M059J (cell line): ENCODE results near the gene CHMP2A. TPM values are rescaled to one million over a fixed set of nuclear protein-coding genes. Genes with fewer than 3 reads are reported as not detected.

ENCODE experiments used
- DNase-seq: peaks from one replicate; pipeline ENCODE4 v3.0.0-alpha.2; 2012; ENCODE audit warnings: low read depth
- total RNA-seq: library from RNA; depleted of rRNA; stranded (reverse); fragments of >200 nt; shearing (Covaris generic); gene quantifications from 2 replicates; pipeline ENCODE4 v1.2.3, GENCODE V29; 2014

Gene CHMP2A
- total RNA-seq, 1 experiment from 2014 or later, result 136 TPM

DNA sequence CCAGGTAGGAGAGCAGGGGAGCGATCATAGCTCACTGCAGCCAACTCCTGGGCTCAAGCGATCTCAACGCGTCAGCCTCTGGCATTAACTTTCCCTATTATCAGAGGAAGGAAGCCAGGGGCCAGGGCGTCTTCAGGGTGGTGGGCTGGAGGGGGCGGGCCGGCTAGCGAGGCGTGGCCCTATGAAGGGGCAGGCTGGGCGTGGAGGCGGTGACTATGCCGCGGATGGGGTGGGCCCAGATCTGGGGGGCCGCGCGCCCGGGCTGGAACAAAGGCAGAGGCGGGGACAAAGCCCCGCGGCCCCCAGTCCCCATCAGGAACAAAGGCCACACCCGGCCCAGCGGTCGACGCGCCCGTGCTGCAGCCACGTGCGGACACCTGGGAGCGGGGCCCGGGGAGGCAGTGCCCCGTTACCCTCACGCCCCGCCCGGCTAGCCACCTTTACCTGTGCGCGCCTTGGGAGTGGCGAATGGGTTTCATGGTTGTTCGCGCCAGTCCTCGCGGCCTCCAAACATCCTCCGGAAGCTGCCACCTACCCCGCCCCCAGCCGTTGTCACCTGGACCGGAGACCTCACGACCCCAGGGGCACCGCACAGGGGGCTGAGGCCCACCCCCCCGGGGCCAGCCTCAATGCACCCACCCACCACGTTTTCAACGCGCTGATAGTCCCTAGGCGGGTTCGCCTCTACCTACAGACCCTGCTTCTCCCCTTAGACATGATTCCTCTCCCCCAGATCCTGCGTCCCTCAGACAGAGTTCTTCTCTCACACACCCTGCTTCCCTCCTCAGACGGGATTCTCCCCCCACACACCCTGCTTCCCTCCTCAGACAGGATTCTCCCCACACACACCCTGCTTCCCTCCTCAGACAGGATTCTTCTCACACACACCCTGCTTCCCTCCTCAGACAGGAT, 16.4 kb downstream of the CHMP2A start:
- no peak for DNase-seq

DNA sequence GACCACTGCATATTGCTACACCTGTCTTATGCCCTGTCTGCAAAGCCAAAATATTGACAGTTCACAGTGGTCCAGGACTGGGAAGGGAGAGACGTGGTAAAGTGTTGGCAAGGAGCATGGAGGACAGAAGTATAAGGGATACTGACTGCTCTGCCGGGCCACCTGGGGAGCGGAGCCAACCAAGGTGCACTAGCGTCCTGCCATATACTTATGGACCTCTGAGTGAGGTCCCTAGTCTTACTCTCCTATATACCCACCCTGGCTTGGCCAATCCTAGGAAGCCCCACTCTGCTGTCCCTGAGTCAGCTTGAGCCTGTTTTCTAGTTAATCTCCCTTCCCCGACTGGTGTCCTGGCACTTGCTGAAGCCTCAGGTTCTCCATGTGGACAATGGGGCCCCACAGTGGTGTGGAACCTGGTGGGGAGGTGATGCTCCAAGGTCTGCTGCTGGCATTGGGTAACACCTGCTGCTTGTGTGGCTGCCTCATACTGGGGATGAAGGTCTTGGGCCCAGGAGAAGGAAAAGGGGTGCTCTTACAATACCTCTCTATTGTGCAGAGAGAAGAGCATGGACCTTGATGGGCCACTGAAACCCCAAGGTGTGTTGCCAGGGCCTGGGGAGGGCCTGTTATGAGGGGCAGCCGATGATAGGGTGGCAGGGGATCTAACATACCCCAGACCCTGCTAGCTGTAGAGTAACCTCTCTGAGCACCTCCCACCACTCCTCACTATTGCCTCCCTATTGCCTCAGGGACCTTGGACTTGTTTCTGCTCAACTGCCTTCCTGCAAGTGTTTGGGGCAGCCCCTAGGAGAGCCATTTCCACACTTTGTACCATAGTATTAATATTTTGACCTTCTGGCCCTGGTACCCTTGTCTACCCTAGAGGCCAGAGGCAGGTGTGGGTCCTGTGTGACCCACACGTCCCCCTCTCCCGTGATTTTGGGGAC, 17.8 kb downstream of the CHMP2A start:
- no peak for DNase-seq

DNA sequence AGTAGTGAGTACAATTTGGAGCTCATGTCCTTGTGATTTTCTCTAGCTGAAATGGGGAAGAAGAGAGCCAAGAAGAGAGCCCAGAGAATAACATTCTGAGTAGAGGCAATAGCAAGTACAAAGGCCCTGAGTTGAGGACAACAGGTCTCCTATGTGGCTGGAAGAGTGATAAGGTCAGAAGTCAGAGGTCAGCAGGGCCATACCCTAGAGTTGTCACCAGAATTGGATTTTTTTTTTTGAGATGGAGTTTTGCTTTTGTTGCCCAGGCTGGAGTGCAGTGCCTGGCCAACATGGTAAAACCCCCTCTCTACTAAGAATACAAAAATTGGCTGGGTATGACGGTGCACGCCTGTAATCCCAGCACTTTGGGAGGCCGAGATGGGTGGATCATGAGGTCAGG, 19.0 kb downstream of the CHMP2A start:
- DNase-seq, result no peak

DNA sequence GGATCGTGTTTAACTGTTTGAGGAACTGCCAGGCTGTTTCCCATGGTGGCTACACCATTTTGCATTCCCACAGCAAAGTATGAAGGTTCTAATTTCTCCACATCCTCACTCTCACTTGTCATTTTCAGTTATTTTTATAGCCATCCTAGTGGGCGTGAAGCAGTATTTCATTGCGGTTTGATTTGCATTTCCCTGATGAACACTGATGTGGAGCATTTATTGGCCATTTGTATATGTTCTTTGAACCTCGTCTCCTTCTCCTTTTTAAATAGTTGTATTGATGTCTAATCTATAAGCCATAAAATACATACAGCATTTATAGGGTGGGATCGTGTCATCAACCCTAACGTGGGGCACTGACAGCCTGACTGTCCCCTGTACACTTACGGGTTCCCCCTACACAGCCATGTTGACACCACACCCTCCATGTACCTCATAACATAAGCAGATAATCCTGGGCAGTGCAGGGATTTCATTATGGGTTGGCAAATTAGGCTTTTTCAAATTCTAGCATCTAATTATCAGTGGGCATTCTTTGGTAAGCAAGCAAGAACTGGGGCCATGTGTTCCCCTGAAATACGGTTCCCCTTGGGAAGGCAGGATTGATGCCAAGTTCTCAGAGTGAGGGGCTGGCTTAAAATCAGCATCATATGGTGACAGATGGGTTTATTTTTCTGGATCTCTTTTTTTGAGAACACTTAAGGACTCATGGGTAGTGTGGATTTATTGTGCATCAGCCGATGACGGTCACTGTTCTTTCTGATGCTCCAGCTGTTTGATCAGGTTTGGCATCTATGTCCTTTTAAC, 23.7 kb downstream of the CHMP2A start:
- DNase-seq, result no peak

- DNase-seq, result no peak
Measured at GRCh38 chr19:58529405-58529804, 25.5 kb downstream of the CHMP2A start.

DNA sequence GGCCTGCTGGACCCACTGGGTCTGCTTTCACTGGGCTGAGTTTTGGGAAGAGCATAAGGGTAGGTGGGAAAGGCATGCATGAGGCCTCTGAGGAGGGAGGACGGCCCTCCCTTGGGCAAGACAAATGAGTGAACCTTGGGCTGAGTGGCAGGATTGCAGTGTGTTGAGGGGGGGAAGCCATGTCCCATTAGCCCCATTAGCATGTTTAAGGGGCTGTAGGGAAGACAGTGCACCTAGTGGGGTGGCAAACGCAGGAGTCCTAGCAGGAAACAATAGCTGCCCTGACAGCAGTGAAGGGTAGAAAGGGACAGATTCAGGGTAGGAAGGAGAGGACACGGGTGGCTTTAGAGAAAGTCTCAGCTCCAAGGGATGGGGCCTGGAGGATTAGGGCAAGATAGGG, 32.2 kb downstream of the CHMP2A start:
- no peak for DNase-seq

- DNase-seq, result no peak
Measured at GRCh38 chr19:58521651-58522050, 33.3 kb downstream of the CHMP2A start.

- no peak for DNase-seq
Measured at GRCh38 chr19:58520257-58520599, 34.7 kb downstream of the CHMP2A start.

DNA sequence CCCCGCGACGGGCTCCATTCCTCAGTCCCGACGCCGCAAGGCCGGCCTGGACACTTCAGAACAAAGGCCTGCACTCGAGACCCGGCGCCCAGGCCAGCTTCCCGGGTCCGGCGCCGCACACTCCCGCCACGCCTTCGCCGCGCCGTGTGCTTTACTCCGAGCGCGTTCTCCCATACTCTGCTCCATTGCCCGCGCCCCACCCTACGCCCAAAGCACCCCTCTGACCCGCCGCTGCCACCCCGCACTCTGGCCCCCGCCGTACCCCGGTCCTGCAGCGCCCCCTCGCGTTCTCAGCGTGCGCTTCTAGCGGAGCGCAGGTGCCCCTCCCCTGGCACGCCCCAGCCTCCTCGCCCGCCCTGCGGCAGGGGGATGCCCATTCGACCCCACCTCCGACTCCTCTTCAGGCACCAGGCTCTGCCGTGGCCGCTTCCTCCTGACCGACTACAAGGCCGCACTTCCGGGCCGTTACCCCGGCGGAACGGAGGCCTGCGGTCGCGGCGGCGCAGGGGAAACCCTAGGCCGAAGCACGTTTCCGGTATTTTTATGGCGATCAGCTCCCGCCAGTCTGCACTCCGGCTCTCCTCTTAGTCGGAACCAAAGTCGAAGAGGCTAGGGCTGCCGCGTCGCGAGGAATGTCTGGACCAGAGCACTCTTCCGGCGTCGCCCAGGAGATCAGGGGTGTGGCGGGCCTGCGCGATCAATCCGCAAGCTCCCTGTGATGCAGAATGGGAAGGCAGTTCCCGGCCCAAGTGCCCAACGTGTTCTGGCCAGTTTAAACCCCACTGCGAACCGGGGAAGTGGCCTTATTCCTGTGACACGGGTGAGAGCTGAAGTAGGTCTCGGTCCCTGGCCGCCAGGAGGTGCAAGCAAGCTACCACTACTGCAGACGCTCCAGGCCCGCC, 35.3 kb downstream of the CHMP2A start, which contains the start of gene ZBTB45:
Gene ZBTB45, minus strand, starts transcription at position 456 of the 902 bp plus-strand sequence. CDS start 2,137 bp downstream, outside the sequence.
- DNase-seq, result peak; percentile 95

- peak; percentile 75 for DNase-seq
Measured at GRCh38 chr19:58519087-58519354, 35.9 kb downstream of the CHMP2A start.

DNA sequence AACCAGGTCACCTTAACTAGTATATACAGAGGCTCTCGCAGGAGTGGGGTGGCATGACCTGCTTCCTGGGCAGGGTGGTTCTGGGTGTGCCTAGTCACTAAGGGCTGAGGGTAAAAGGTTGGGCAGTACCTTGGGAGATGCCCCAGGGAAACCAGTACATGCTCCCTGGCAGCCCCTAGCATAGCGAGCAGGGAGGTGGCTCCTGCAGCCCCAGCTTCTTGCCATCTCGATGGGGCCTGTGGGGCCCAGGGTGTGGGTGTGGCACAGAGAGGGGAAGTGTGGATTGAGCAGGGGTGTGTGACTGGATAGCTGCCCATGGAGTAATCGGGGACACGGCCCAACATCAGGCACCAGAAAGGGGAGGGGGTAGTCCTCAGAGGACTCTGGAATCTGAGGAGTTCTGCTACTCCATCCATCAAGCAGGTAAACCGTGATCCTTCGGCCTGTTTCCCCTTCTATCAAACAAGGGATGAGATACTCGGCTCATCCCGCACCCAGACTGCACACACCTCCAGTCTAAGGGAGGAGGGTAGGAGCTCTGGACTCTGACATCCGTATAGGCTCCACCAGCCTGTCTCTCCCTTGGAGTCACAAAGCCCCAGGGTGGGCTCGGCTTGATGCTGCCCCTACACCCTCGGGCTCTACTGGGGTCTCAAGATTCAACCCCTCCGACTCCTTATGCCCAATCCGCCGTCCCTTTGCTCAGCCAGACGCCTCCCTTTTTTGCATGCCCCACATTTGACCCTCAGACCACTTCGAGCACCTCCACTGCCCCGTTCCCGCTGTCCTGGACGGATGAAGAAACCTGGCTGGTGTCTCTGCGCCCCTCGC, 36.4 kb downstream of the CHMP2A start:
- no peak for DNase-seq

DNA sequence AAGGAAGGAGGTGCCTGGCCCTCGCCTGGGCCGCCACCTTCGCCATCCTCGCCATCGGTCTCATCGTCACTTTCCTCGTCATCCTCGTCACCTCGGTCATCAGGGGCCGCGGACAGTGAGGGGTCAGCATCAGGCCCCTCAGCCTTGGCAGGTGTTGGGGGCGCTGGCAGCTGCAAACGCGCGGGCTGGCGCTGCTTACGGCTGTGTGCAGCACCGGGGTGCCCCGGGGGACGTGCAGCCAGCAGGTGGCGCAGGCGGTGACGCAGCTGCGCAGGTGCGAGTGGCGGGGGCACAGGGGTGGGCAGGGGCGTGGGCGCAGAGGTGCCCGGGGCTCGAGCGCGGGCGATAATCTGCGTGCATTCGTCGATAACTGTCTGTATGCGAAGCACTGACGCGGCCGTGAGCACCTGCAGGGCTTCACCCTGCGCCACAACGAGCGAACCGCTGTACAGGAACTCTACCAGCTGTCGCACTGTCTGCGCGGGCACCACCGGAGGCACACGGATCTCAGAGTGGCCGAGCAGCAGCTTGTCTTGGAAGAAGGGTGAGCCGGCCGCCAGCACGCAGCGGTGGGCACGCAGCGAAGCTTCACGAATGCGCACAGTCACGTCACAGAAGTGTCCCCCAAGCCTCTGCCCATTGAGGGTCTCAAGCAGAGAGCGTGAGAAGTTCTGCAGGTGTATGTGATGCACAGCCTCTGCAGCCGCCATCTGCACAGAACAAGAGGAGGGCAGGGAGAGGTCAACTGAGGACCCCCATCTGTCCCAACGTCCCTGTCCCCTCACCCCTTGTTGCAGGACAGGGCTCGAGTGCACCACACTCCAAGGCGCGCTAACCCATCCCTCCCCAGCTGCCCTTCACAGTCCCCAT, 37.7 kb downstream of the CHMP2A start:
- DNase-seq, result no peak

DNA sequence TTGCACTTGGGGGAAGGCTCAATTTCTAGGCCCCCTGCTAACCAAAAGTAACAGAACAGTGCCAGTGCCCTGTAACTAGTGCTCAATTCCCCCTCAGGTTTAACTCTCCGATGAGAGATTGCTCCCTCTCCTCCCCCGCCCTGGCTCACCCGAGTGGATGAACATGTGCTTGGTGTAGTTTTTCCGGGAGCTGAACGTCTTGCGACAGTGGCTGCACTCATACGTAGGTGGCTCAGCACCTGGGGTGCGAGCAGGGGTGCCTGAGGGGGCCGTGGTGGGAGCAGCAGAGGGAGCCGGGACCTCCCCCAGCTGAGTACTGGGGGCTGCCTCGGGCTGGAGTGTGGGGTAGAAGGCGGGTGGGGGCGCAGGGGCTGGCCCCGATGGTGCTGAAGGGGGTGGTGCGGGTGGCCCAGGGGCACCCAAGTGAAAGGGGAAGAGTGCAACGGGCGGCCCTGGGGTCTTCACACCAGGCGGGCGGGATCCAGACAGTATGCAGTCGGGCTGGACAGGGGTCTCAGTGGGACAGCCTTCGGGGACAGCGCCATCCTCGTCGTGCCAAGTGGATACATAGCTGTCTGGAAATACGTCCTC, 38.6 kb downstream of the CHMP2A start:
- DNase-seq, result no peak

GRCh38 chr19:58515259-58515658, 39.6 kb downstream of the CHMP2A start:
- no peak for DNase-seq

DNA sequence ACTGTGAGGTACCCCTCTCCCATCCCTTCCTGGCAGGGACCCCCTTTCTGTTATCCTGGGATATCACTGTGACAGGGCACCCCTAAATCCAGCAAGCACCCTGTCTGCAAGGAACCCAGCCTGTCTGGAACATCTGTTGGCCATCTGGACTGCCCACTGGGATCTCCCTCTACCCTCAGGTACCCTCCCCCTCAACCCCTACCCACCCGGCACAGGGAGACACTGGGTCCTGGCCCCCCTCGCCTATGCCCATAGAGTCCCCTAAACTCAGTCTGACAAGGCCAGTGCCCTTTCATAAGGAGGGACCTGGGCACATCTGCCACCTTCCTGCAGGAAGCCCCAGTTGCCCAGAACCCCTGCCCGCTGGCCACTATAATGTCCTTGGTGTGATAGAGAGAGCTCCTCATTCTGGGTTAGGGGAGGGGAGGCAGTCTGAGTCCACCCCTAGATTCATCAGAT, 40.3 kb downstream of the CHMP2A start:
- DNase-seq, result no peak

DNA sequence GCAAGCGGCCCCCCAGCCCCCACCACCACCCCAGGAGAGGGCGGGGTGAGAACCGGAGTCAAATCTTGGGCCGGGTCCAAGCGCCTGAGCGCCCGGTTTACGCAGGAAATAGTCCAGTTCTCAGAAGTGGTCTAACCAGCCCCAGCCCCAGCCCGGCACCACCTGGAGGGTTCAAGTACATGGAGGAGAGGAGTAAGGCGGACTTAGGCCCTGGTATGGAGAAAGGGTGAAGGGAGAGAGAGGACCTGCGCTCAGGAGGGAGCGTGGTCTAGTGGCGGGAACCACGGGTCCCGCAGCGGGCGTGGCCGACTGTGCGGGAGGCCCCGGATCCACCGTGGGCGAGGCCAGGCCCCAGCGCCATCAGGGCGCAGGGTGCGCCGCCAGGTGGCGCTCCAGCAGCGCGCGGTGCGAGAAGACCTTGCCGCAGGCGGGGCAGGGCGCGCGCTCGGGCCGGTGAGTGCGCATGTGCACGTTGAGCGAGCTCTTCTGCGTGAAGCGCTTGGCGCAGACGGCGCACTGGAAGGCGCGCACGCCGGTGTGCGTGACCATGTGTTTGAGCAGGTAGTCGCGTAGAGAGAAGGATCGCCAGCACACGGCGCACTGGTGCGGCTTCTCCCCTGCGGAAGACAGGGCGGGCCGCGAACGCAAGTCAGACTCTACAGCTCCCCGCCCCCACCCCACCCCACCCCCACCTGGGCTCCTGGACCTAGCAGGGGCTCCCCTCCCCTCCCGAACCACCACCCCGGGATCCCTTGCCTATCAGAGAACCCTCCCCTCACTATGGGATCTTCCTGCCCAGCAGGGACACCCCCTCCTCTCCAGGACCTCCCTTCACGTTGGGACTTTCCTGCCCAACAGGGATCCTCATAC, 41.0 kb downstream of the CHMP2A start:
- no peak for DNase-seq

DNA sequence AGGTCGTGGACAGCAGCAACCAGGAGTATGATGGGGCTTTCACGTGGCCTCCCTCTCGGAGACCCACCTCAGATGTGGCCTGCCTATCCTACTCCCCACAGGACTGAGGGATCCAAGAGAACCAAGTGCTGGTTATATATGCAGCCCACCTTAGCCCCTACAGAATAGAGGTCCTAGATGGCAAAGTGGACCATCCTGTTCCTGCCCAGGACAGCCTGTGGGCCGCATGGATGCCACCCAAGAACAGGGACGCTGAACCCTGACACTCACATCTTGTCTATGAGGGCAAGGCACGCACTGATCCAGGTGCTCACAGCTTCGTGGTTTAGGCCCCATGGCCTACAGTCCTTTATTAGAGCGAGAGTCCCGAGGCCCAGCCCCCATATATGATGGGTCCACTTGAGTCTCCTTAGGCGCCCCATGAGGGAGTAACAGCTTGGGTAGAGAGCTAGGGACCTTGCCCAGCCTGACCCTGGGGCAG, 41.7 kb downstream of the CHMP2A start:
- no peak for DNase-seq
